OCI-M2 (cell line): ENCODE data around the gene TMEM267.
"Not testable (repeated sequence)": the region's sequence is repeated elsewhere in the genome, so short reads cannot be mapped to it uniquely, and the experiment has no call there.

ENCODE experiments used
- DNase-seq: peaks from one replicate; lab custom pipeline; 2025; ENCODE audit not compliant: unreplicated experiment; lab: John Stamatoyannopoulos, UW

TMEM267 gene

GRCh38 chr5:43410414-43410813, 73.3 kb downstream of the TMEM267 start:
- DNase-seq = no peak

- no peak for DNase-seq
Measured at GRCh38 chr5:43409809-43410271, 73.8 kb downstream of the TMEM267 start.

DNA sequence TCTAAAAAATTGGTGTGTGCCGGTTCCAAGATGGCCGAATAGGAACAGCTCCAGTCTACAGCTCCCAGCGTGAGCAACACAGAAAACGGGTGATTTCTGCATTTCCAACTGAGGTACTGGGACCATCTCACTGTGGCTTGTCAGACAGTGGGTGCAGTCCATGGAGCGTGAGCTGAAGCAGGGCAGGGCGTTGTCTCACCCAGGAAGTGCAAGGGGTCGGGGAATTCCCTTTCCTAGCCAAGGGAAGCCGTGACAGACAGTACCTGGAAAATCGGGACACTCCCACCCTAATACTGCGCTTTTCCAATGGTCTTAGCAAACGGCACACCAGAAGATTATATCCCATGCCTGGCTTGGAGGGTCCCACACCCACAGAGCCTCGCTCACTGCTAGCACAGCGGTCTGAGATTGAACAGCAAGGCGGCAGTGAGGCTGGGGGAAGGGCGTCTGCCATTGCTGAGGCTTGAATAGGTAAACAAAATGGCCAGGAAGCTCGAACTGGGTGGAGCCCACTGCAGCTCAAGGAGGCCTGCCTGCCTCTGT, 81.1 kb downstream of the TMEM267 start:
- not testable (repeated sequence) for DNase-seq

GRCh38 chr5:43401827-43402226, 81.8 kb downstream of the TMEM267 start:
- DNase-seq = no peak

DNA sequence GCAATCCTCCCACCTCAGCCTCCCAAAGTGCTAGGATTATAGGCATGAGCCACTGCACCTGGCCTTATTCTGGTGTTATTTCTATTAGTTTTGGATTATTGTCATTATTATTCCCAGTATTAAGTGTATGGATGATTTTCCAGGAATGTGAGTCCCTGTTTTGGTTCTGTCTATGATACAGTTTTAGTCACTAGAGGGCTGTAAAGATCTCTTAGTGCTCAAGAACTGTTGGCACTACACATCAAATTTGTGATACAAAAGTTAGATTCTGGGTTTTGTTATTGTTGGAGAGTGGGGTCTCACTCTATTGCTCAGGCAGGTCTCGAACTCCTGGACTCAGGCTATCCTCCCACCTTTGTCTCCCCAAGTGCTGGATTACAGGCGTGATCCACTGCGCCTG, 83.6 kb downstream of the TMEM267 start:
- DNase-seq = no peak

- no peak for DNase-seq
Measured at GRCh38 chr5:43396762-43397304, 86.8 kb downstream of the TMEM267 start.
